Thoracic aorta (tissue), 2 donors: ENCODE measurements around the gene CBARP. TPM values are rescaled to one million over a fixed set of nuclear protein-coding genes. Genes with fewer than 3 reads are reported as not detected.
A peak's percentile ranks its signal among the peaks of the same experiment; 100 is the strongest.

Experiments
- ATAC-seq: fragments of 150-250 bp; one replicate; pipeline ENCODE4 v1.8.0; 2017; ENCODE audit warnings: low read depth; ENCODE audit not compliant: insufficient number of reproducible peaks, low FRiP score
- DNase-seq: peaks from one replicate; pipeline ENCODE4 v3.0.0-alpha.2; 2020; ENCODE audit warnings: low spot score
- H3K27ac ChIP-seq, 2 donors: fragments of 200-600 bp; sonication (generic); 1 replicate in 1 of 2; 2 replicates in 1 of 2; pipeline ENCODE4 v1.5.1; 2016; ENCODE audit warnings: mild to moderate bottlenecking in 2 of 2, moderate library complexity in 2 of 2
- H3K27me3 ChIP-seq: fragments of 200-600 bp; sonication (generic); replicated peaks from 2 replicates; pipeline ENCODE4 v1.6.0; 2016; ENCODE audit warnings: mild to moderate bottlenecking; ENCODE audit not compliant: insufficient read depth
- H3K36me3 ChIP-seq: fragments of 200-600 bp; sonication (generic); one replicate; pipeline ENCODE4 v1.5.1; 2016
- H3K4me1 ChIP-seq, 2 donors: fragments of 200-600 bp; sonication (generic); 1 replicate in 1 of 2; 2 replicates in 1 of 2; pipeline versions ENCODE4 v1.5.1 to v1.6.0; 2016; ENCODE audit warnings: low read depth in 2 of 2, mild to moderate bottlenecking in 1 of 2; ENCODE audit not compliant: control insufficient read depth in 1 of 2
- H3K4me3 ChIP-seq: fragments of 200-600 bp; sonication (generic); 2 replicates; pipeline ENCODE4 v1.5.1; 2016; ENCODE audit warnings: mild to moderate bottlenecking
- H3K9me3 ChIP-seq: fragments of 200-600 bp; sonication (generic); 2 replicates; pipeline ENCODE4 v1.5.1; 2016
- CTCF ChIP-seq: fragments of 200-600 bp; sonication (generic); IDR thresholded peaks from one replicate; pipeline ENCODE4 v1.5.1; 2019; ENCODE audit warnings: antibody characterized with exemption
- total RNA-seq, 2 donors: library from RNA; depleted of rRNA; stranded (reverse); fragments of >200 nt; gene quantifications; one replicate each; pipeline versions ENCODE4 v1.1.0 to v1.2.3, GENCODE V29; 2016

The CBARP gene
- total RNA-seq, 2 donors from 2014 or later = 0.27 to 1.9 TPM

GRCh38 chr19:1245494-1246264 is 7.9 kb upstream of the CBARP start:
- DNase-seq (no peak), ATAC-seq (no peak)
- Histone ChIP-seq H3K27me3 (no peaks in the 10 kb centered on the region), H3K36me3 (no peaks in the 10 kb centered on the region), H3K4me1 (peaks cover 41 to 65% of the 10 kb centered on the region in 2 donors), H3K9me3 (no peaks in the 10 kb centered on the region), H3K27ac (peak overlapping the region; percentile 87 to 100), H3K4me3 (peak overlapping the region; percentile 60)
- TF ChIP-seq CTCF = no peak

GRCh38 chr19:1244693-1245451 is 7.1 kb upstream of the CBARP start:
- TF ChIP-seq CTCF = no peak
- no peaks in the 10 kb centered on the region for H3K27me3 ChIP-seq
- H3K4me1 ChIP-seq = peaks cover 47 to 73% of the 10 kb centered on the region in 2 donors
- no peak for ATAC-seq
- H3K9me3 ChIP-seq = no peaks in the 10 kb centered on the region
- no peaks in the 10 kb centered on the region for H3K36me3 ChIP-seq
- no peak for DNase-seq
- H3K4me3 ChIP-seq = peak overlapping the region; percentile 60
- H3K27ac ChIP-seq = peak overlapping the region; percentile 87 to 100

- Histone ChIP-seq H3K4me1 (peaks cover 49 to 75% of the 10 kb centered on the region in 2 donors), H3K27ac (peak overlapping the region; percentile 87 to 100), H3K36me3 (no peaks in the 10 kb centered on the region), H3K4me3 (peak overlapping the region; percentile 60), H3K27me3 (no peaks in the 10 kb centered on the region), H3K9me3 (no peaks in the 10 kb centered on the region)
- DNase-seq (no peak), ATAC-seq (no peak)
- peak; percentile 94 for TF ChIP-seq CTCF
These were observed 6.2 kb upstream of the CBARP start for GRCh38 chr19:1243768-1244692.

GRCh38 chr19:1241417-1242095 is 3.8 kb upstream of the CBARP start, which contains the start of gene ATP5F1D:
Gene ATP5F1D (plus strand): TSS chr19:1241751. CDS start chr19:1241851, 100 bp downstream.
- DNase-seq (no peak), ATAC-seq (no peak)
- peak within 1 kb of the TSS; percentile 84 to 88 for H3K27ac ChIP-seq
- no peak for TF ChIP-seq CTCF
- peak within 1 kb of the TSS; percentile 94 for H3K4me3 ChIP-seq
- no peaks in the 10 kb centered on the region for H3K36me3 ChIP-seq
- no peaks in the 10 kb centered on the region for H3K9me3 ChIP-seq
- H3K4me1 ChIP-seq = peaks cover 56 to 79% of the 10 kb centered on the region in 2 donors
- no peaks in the 10 kb centered on the region for H3K27me3 ChIP-seq
